H9 (cell line): ENCODE data around the gene SOBP. TPM values are rescaled to one million over a fixed set of nuclear protein-coding genes. Genes with fewer than 3 reads are reported as not detected.

ENCODE experiments used
- DNase-seq: peaks from one replicate; pipeline ENCODE4 v3.0.0-alpha.2; 2017
- H2AFZ ChIP-seq: one replicate; pipeline ENCODE4 v1.6.1; 2013; ENCODE audit warnings: mild to moderate bottlenecking, low read length, control low read depth, moderate library complexity
- H2AK5ac ChIP-seq: 2 replicates; pipeline ENCODE4 v1.6.1; 2013; ENCODE audit warnings: low read length, control low read depth, mixed read lengths; ENCODE audit not compliant: insufficient read length
- H2BK120ac ChIP-seq: one replicate; pipeline ENCODE4 v1.6.1; 2013; ENCODE audit warnings: low read depth, mild to moderate bottlenecking, low read length, control low read depth, inconsistent platforms; ENCODE audit not compliant: poor library complexity, severe bottlenecking
- H2BK12ac ChIP-seq: 2 replicates; pipeline ENCODE4 v1.6.1; 2013; ENCODE audit warnings: low read length, control low read depth, mixed read lengths, low read depth; ENCODE audit not compliant: insufficient read length
- H2BK15ac ChIP-seq: 2 replicates; pipeline ENCODE4 v1.6.1; 2013; ENCODE audit warnings: low read depth, low read length, control low read depth
- H2BK20ac ChIP-seq: one replicate; pipeline ENCODE4 v1.6.1; 2013; ENCODE audit warnings: low read depth, mild to moderate bottlenecking, low read length, control low read depth, inconsistent platforms; ENCODE audit not compliant: poor library complexity, severe bottlenecking
- H2BK5ac ChIP-seq: 2 replicates; pipeline ENCODE4 v1.6.1; 2013; ENCODE audit warnings: low read length, control low read depth, mixed read lengths; ENCODE audit not compliant: insufficient read length
- H3K14ac ChIP-seq: 2 replicates; pipeline ENCODE4 v1.6.1; 2013; ENCODE audit warnings: low read length, control low read depth; ENCODE audit not compliant: insufficient read depth
- H3K18ac ChIP-seq: 2 replicates; pipeline ENCODE4 v1.6.1; 2013; ENCODE audit warnings: low read depth, mild to moderate bottlenecking, mixed read lengths, low read length, control low read depth; ENCODE audit not compliant: insufficient read length
- H3K23ac ChIP-seq: 2 replicates; pipeline ENCODE4 v1.6.1; 2013; ENCODE audit warnings: low read length, control low read depth, mixed read lengths, low read depth; ENCODE audit not compliant: insufficient read length
- H3K23me2 ChIP-seq: 2 replicates; pipeline ENCODE4 v1.6.1; 2013; ENCODE audit warnings: low read depth, mild to moderate bottlenecking, mixed read lengths, low read length, control low read depth; ENCODE audit not compliant: insufficient read length, poor library complexity, severe bottlenecking
- H3K27ac ChIP-seq: 2 replicates; pipeline ENCODE4 v1.5.1; 2013; ENCODE audit warnings: low read length, control low read depth, mixed read lengths, low read depth; ENCODE audit not compliant: insufficient read length
- H3K27me3 ChIP-seq: 2 replicates; pipeline ENCODE4 v1.6.1; 2013; ENCODE audit warnings: low read length, control low read depth, inconsistent platforms; ENCODE audit not compliant: insufficient read depth
- H3K4ac ChIP-seq: 2 replicates; pipeline ENCODE4 v1.6.1; 2013; ENCODE audit warnings: low read depth, mild to moderate bottlenecking, control low read depth, inconsistent platforms, low read length, moderate library complexity
- H3K4me1 ChIP-seq: 2 replicates; pipeline ENCODE4 v1.6.1; 2013; ENCODE audit warnings: low read length, control low read depth, inconsistent platforms; ENCODE audit not compliant: insufficient read depth
- H3K4me2 ChIP-seq: 2 replicates; pipeline ENCODE4 v1.6.1; 2013; ENCODE audit warnings: low read length, control low read depth, mixed read lengths; ENCODE audit not compliant: insufficient read length, insufficient read depth
- H3K56ac ChIP-seq: 2 replicates; pipeline ENCODE4 v1.6.1; 2013; ENCODE audit warnings: low read depth, mild to moderate bottlenecking, mixed read lengths, low read length, control low read depth; ENCODE audit not compliant: insufficient read length
- H3K79me1 ChIP-seq: 2 replicates; pipeline ENCODE4 v1.6.1; 2013; ENCODE audit warnings: low read depth, mild to moderate bottlenecking, moderate library complexity, low read length, control low read depth, inconsistent platforms; ENCODE audit not compliant: insufficient read depth, poor library complexity, severe bottlenecking
- H3K79me2 ChIP-seq: 2 replicates; pipeline ENCODE4 v1.6.1; 2013; ENCODE audit warnings: low read length, control low read depth, inconsistent platforms; ENCODE audit not compliant: insufficient read depth
- H3K9ac ChIP-seq: 2 replicates; pipeline ENCODE4 v1.6.1; 2013; ENCODE audit warnings: low read length, control low read depth, mixed read lengths; ENCODE audit not compliant: insufficient read length; ENCODE audit errors: extremely low read depth
- H3K9me3 ChIP-seq: one replicate; pipeline ENCODE4 v1.6.1; 2013; ENCODE audit warnings: low read depth, low read length, inconsistent platforms; ENCODE audit not compliant: control insufficient read depth
- H3T11ph ChIP-seq: one replicate; pipeline ENCODE4 v1.6.1; 2013; ENCODE audit warnings: mild to moderate bottlenecking, low read length, control low read depth, inconsistent platforms
- H4K20me1 ChIP-seq: one replicate; pipeline ENCODE4 v1.6.1; 2013; ENCODE audit not compliant: control insufficient read depth, insufficient read length, insufficient read depth
- H4K5ac ChIP-seq: 2 replicates; pipeline ENCODE4 v1.6.1; 2013; ENCODE audit warnings: low read depth, mild to moderate bottlenecking, mixed read lengths, low read length, control low read depth; ENCODE audit not compliant: insufficient read length
- H4K8ac ChIP-seq: replicated peaks from 2 replicates; pipeline ENCODE4 v1.6.1; 2013; ENCODE audit warnings: low read length, control low read depth, mixed read lengths, low read depth; ENCODE audit not compliant: insufficient read length
- H4K91ac ChIP-seq: 2 replicates; pipeline ENCODE4 v1.6.1; 2013; ENCODE audit warnings: low read depth, mild to moderate bottlenecking, moderate library complexity, mixed read lengths, low read length, control low read depth; ENCODE audit not compliant: insufficient read length
- H3K27ac Mint-ChIP-seq, 3 experiments: 2 replicates in 2 of 3; 3 replicates in 1 of 3; pipeline ENCODE4 v1.8.0; 2020 to 2021; ENCODE audit warnings: mixed read lengths in 3 of 3, mild to moderate bottlenecking in 1 of 3, moderate library complexity in 1 of 3
- H3K27me3 Mint-ChIP-seq: 2 replicates; pipeline ENCODE4 v1.8.0; 2021; ENCODE audit warnings: low read depth, mild to moderate bottlenecking, moderate library complexity, mixed read lengths
- H3K36me3 Mint-ChIP-seq, 3 experiments: 2 replicates in 2 of 3; 3 replicates in 1 of 3; pipeline ENCODE4 v1.8.0; 2020 to 2021; ENCODE audit warnings: low read depth in 3 of 3, mixed read lengths in 3 of 3; ENCODE audit not compliant: insufficient read depth in 1 of 3
- H3K4me1 Mint-ChIP-seq, 2 experiments: 2 replicates each; pipeline ENCODE4 v1.8.0; 2020; ENCODE audit warnings: mixed read lengths in 2 of 2
- H3K4me3 Mint-ChIP-seq, 2 experiments: 2 replicates in 1 of 2; 3 replicates in 1 of 2; pipeline ENCODE4 v1.8.0; 2020 to 2021; ENCODE audit warnings: mild to moderate bottlenecking in 2 of 2, mixed read lengths in 2 of 2, moderate library complexity in 1 of 2
- H3K9me3 Mint-ChIP-seq, 2 experiments: 2 replicates in 1 of 2; 3 replicates in 1 of 2; pipeline ENCODE4 v1.8.0; 2020; ENCODE audit warnings: mild to moderate bottlenecking in 2 of 2, mixed read lengths in 2 of 2, moderate library complexity in 1 of 2
- CTCF ChIP-seq: fragments of 200-600 bp; sonication (generic); conservative IDR thresholded peaks from 3 replicates; pipeline ENCODE4 v1.8.0; 2021; ENCODE audit warnings: antibody characterized with exemption, mild to moderate bottlenecking
- WGBS: extraction: QIAGEN DNeasy Blood & Tissue Kit; methylation state at CpG from one replicate; pipeline ENCODE4 v1.1.7; 2013; ENCODE audit warnings: missing lambda C conversion rate, low lambda C conversion rate, mixed read lengths; ENCODE audit not compliant: insufficient read length; ENCODE audit errors: extremely low coverage; 5-methylcytosine and 5-hydroxymethylcytosine counted together
- total RNA-seq: library from RNA; stranded (reverse); gene quantifications from 2 replicates; pipeline ENCODE4 v1.2.1, GENCODE V29; 2021

Gene SOBP
- total RNA-seq, 1 experiment from 2014 or later, result 4.3 TPM

GRCh38 chr6:107538856-107539387 is 49.0 kb downstream of the SOBP start:
- no peak overlapping the region for H3K9ac ChIP-seq
- no peaks in the 10 kb centered on the region for H3K79me1 ChIP-seq
- H2BK15ac ChIP-seq, result no peak overlapping the region
- H3K56ac ChIP-seq, result no peak overlapping the region
- H3K79me2 ChIP-seq, result no peaks in the 10 kb centered on the region
- H3K4me1 ChIP-seq, result peaks cover 13% of the 10 kb centered on the region
- H4K20me1 ChIP-seq, result no peaks in the 10 kb centered on the region
- no peak overlapping the region for H2BK120ac ChIP-seq
- no peak overlapping the region for H2AK5ac ChIP-seq
- Mint-ChIP-seq H3K4me3 (no peak overlapping the region), H3K36me3 (0 out of 7 replicates have a peak, but pooled peaks cover 0 to 2% (median 0%) of the 10 kb centered on the region in 3 experiments), H3K9me3 (no peaks in the 10 kb centered on the region), H3K27ac (peak overlapping the region in 1 of 3 experiments; percentile 3; a peak in 1 of 7 replicates), H3K27me3 (no peaks in the 10 kb centered on the region), H3K4me1 (peaks cover 48 to 55% of the 10 kb centered on the region in 2 experiments)
- no peaks in the 10 kb centered on the region for H3K23me2 ChIP-seq
- H3K23ac ChIP-seq, result no peak overlapping the region
- TF ChIP-seq CTCF, result no peak
- no peak overlapping the region for H2BK5ac ChIP-seq
- no peak overlapping the region for H4K91ac ChIP-seq
- H3K27ac ChIP-seq, result no peak overlapping the region
- H3K9me3 ChIP-seq, result no peaks in the 10 kb centered on the region
- no peak overlapping the region for H2AFZ ChIP-seq
- H3K27me3 ChIP-seq, result no peaks in the 10 kb centered on the region
- H4K8ac ChIP-seq, result no peak overlapping the region
- no peak overlapping the region for H3K14ac ChIP-seq
- no CpG with 5 or more reads among the region's 4 CpGs for WGBS
- H2BK20ac ChIP-seq, result no peak overlapping the region
- H3K4ac ChIP-seq, result no peak overlapping the region
- no peak overlapping the region for H3K18ac ChIP-seq
- no peak overlapping the region for H4K5ac ChIP-seq
- H3K4me2 ChIP-seq, result no peak overlapping the region
- no peak overlapping the region for H2BK12ac ChIP-seq
- H3T11ph ChIP-seq, result no peak overlapping the region
- no peak for DNase-seq
